ENCODE measurements around the gene PTPN14. TPM values are rescaled to one million over a fixed set of nuclear protein-coding genes. Genes with fewer than 3 reads are reported as not detected.

The PTPN14 gene
- total RNA-seq, 1 donor from 2014 or later = 27.2 TPM

DNA sequence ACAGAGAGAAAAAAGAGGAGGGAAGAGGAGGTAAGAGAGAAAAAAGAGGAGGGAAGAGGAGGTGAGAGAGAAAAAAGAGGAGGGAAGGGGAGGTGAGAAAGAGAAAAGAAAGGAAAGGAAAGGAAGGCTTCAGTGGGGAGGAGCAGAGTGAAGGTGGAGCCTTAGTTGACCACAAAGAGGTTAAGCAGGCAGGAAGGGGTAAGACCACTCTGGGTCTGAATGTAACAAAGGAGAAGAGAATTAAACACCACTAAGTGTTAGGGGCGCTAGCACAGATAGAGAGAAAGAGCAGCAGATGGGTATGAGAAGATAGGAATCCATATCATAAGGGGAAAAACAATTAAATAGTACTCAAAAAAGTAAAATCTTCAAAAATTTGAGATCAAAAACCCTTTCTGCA lies 6.6 kb downstream of the PTPN14 start:
- Histone ChIP-seq H3K9me3 (no peaks in the 10 kb centered on the region), H3K36me3 (no peaks in the 10 kb centered on the region), H3K4me1 (peaks cover 0 to 20% of the 10 kb centered on the region in 2 donors), H3K4me3 (no peak overlapping the region), H3K27ac (no peak overlapping the region), H3K27me3 (no peaks in the 10 kb centered on the region)
- intact Hi-C loops (cut with DNase I) = no loop called here
- TF ChIP-seq CTCF (IDR thresholded peaks at IDR 0.05) = no peak
- DNase-seq (ENCODE audit: low spot score in 2 of 2) = no peak

- no peak overlapping the region for H3K27ac ChIP-seq
- no peak for TF ChIP-seq CTCF (IDR thresholded peaks at IDR 0.05)
- no peaks in the 10 kb centered on the region for H3K36me3 ChIP-seq
- no peak overlapping the region for H3K4me3 ChIP-seq
- H3K4me1 ChIP-seq = peaks cover 0 to 8% of the 10 kb centered on the region in 2 donors
- intact Hi-C loops (cut with DNase I) = no loop called here
- H3K9me3 ChIP-seq = no peaks in the 10 kb centered on the region
- no peaks in the 10 kb centered on the region for H3K27me3 ChIP-seq
- DNase-seq (ENCODE audit: low spot score in 2 of 2) = no peak
Measured at GRCh38 chr1:214542275-214543199, 8.9 kb downstream of the PTPN14 start.

GRCh38 chr1:214541693-214542092 lies 9.7 kb downstream of the PTPN14 start:
- no peak for TF ChIP-seq CTCF (IDR thresholded peaks at IDR 0.05)
- no peak overlapping the region for H3K4me3 ChIP-seq
- intact Hi-C loops (cut with DNase I) = no loop called here
- no peak for DNase-seq (ENCODE audit: low spot score in 2 of 2)
- H3K27ac ChIP-seq = no peak overlapping the region
- H3K9me3 ChIP-seq = no peaks in the 10 kb centered on the region
- H3K36me3 ChIP-seq = no peaks in the 10 kb centered on the region
- H3K4me1 ChIP-seq = peaks cover 0 to 5% of the 10 kb centered on the region in 2 donors
- no peaks in the 10 kb centered on the region for H3K27me3 ChIP-seq

- Histone ChIP-seq H3K36me3 (no peaks in the 10 kb centered on the region), H3K4me3 (no peak overlapping the region), H3K27me3 (no peaks in the 10 kb centered on the region), H3K27ac (no peak overlapping the region), H3K4me1 (peaks cover 0 to 5% of the 10 kb centered on the region in 2 donors), H3K9me3 (no peaks in the 10 kb centered on the region)
- intact Hi-C loops (cut with DNase I) = no loop called here
- no peak for TF ChIP-seq CTCF (IDR thresholded peaks at IDR 0.05)
- DNase-seq (ENCODE audit: low spot score in 2 of 2) = no peak
Measured at GRCh38 chr1:214541206-214541605, 10.2 kb downstream of the PTPN14 start.

GRCh38 chr1:214540324-214540723 lies 11.1 kb downstream of the PTPN14 start:
- Histone ChIP-seq H3K4me3 (no peak overlapping the region), H3K36me3 (no peaks in the 10 kb centered on the region), H3K4me1 (peaks cover 0 to 5% of the 10 kb centered on the region in 2 donors), H3K27ac (no peak overlapping the region), H3K27me3 (no peaks in the 10 kb centered on the region), H3K9me3 (no peaks in the 10 kb centered on the region)
- no peak for TF ChIP-seq CTCF (IDR thresholded peaks at IDR 0.05)
- intact Hi-C loops (cut with DNase I) = no loop called here
- DNase-seq (ENCODE audit: low spot score in 2 of 2) = no peak
